ENCODE data around the gene LRFN5. TPM values are rescaled to one million over a fixed set of nuclear protein-coding genes. Genes with fewer than 3 reads are reported as not detected.

The LRFN5 gene
- total and polyA plus RNA-seq, 2 of the 13 experiments (the other 11 are each of a cell fraction or from before 2014, with no cell fraction given) = not detected

- Histone ChIP-seq H3K4me2 (ENCODE audit: low read depth, low read length) (no peak overlapping the region), H3K79me2 (ENCODE audit: insufficient read depth, low read length) (no peaks in the 10 kb centered on the region), H3K9me3 (ENCODE audit: low read length) (peaks cover 81% of the 10 kb centered on the region), H3K27me3 (ENCODE audit: control insufficient read depth in 1 of 2, insufficient read depth in 2 of 2, low read length in 2 of 2) (no peaks in the 10 kb centered on the region), H2AFZ (ENCODE audit: low read length) (no peak overlapping the region), H3K36me3 (replicated peaks in 1 of 2; ENCODE audit: control insufficient read depth in 1 of 2, insufficient read depth in 2 of 2, low read length in 2 of 2) (no peaks in the 10 kb centered on the region), H3K4me1 (ENCODE audit: insufficient read depth, low read length) (no peaks in the 10 kb centered on the region), H3K27ac (ENCODE audit: extremely low read length, insufficient read depth, low read length) (no peak overlapping the region), H3K4me3 (replicated peaks in 1 of 3; ENCODE audit: insufficient read depth in 1 of 3, low read depth in 2 of 3, low read length in 3 of 3) (no peak overlapping the region), H3K9ac (ENCODE audit: insufficient read depth, low read depth, low read length) (no peak overlapping the region), H4K20me1 (ENCODE audit: insufficient read depth, low read length) (no peaks in the 10 kb centered on the region)
- TF ChIP-seq NFIB (CRISPR knock-in tag; IDR thresholded peaks at IDR 0.05; ENCODE audit: borderline replicate concordance) (no peak), FOXC1 (CRISPR knock-in tag; IDR thresholded peaks at IDR 0.05; ENCODE audit: borderline replicate concordance) (no peak), DZIP1 (CRISPR knock-in tag; IDR thresholded peaks at IDR 0.05) (no peak), ZNF713 (CRISPR knock-in tag; IDR thresholded peaks at IDR 0.05) (no peak), GFI1 (CRISPR knock-in tag; IDR thresholded peaks at IDR 0.05; ENCODE audit: borderline replicate concordance) (no peak), KLF13 (CRISPR knock-in tag; IDR thresholded peaks at IDR 0.05) (no peak)
- TF ChIP-seq, protein P1, sequence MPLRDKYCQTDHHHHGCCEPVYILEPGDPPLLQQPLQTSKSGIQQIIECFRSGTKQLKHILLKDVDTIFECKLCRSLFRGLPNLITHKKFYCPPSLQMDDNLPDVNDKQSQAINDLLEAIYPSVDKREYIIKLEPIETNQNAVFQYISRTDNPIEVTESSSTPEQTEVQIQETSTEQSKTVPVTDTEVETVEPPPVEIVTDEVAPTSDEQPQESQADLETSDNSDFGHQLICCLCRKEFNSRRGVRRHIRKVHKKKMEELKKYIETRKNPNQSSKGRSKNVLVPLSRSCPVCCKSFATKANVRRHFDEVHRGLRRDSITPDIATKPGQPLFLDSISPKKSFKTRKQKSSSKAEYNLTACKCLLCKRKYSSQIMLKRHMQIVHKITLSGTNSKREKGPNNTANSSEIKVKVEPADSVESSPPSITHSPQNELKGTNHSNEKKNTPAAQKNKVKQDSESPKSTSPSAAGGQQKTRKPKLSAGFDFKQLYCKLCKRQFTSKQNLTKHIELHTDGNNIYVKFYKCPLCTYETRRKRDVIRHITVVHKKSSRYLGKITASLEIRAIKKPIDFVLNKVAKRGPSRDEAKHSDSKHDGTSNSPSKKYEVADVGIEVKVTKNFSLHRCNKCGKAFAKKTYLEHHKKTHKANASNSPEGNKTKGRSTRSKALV (CRISPR knock-in tag; IDR thresholded peaks at IDR 0.05) = no peak
- TF ChIP-seq, protein P2, sequence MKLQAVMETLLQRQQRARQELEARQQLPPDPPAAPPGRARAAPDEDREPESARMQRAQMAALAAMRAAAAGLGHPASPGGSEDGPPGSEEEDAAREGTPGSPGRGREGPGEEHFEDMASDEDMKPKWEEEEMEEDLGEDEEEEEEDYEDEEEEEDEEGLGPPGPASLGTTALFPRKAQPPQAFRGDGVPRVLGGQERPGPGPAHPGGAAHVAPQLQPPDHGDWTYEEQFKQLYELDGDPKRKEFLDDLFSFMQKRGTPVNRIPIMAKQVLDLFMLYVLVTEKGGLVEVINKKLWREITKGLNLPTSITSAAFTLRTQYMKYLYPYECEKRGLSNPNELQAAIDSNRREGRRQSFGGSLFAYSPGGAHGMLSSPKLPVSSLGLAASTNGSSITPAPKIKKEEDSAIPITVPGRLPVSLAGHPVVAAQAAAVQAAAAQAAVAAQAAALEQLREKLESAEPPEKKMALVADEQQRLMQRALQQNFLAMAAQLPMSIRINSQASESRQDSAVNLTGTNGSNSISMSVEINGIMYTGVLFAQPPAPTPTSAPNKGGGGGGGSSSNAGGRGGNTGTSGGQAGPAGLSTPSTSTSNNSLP (IDR thresholded peaks at IDR 0.05; ENCODE audit: low read depth, low read length) = no peak
- TF ChIP-seq, protein P3, sequence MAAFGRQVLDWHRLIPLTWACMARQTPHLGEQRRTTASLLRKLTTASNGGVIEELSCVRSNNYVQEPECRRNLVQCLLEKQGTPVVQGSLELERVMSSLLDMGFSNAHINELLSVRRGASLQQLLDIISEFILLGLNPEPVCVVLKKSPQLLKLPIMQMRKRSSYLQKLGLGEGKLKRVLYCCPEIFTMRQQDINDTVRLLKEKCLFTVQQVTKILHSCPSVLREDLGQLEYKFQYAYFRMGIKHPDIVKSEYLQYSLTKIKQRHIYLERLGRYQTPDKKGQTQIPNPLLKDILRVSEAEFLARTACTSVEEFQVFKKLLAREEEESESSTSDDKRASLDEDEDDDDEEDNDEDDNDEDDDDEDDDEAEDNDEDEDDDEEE (CRISPR knock-in tag; IDR thresholded peaks at IDR 0.05) = no peak
- POLR2A ChIA-PET = no interaction called here
- CTCF ChIA-PET (ENCODE audit: low intra/inter-chr PET ratio, low total read pairs) = no interaction called here
- ATAC-seq = no peak
- 3% methylated on average over 5 of the region's 5 CpGs for WGBS (ENCODE audit: low lambda C conversion rate)
- no peak for FAIRE-seq
- no peak for DNase-seq (ENCODE audit: low spot score)
- in situ Hi-C loops (cut with HindIII; ENCODE audit: extremely low pct_ligation_motif_present, low pct_unique_long_range_greater_than_20kb) = no loop called here
- no TSS peak for BruUV-seq (replicated peaks)
- intact Hi-C loops (cut with micrococcal nuclease; ENCODE audit: unreplicated experiment) = no loop called here
Measured at GRCh38 chr14:41806366-41806975, 199.8 kb downstream of the LRFN5 start.

Data from HepG2 (cell line).